Colonic mucosa (tissue), 4 donors: ENCODE results near the gene DDX1. TPM values are rescaled to one million over a fixed set of nuclear protein-coding genes. Genes with fewer than 3 reads are reported as not detected.

Source experiments
- DNase-seq: peaks from one replicate; pipeline ENCODE4 v3.0.0-alpha.2; 2020
- H3K27ac ChIP-seq: fragments of 200-600 bp; one replicate; pipeline ENCODE4 v1.8.0; 2021
- H3K27me3 ChIP-seq: fragments of 200-600 bp; one replicate; pipeline ENCODE4 v1.8.0; 2021
- H3K36me3 ChIP-seq: fragments of 200-600 bp; one replicate; pipeline ENCODE4 v1.8.0; 2021
- H3K4me1 ChIP-seq: fragments of 200-600 bp; one replicate; pipeline ENCODE4 v1.8.0; 2021; ENCODE audit warnings: mild to moderate bottlenecking
- H3K4me3 ChIP-seq: fragments of 200-600 bp; one replicate; pipeline ENCODE4 v1.8.0; 2021
- H3K9ac ChIP-seq, 2 donors: one replicate each; pipeline ENCODE4 v1.7.0; 2013; ENCODE audit warnings: control low read depth in 2 of 2, low read depth in 2 of 2, low read length in 2 of 2
- H3K9me3 ChIP-seq: fragments of 200-600 bp; one replicate; pipeline ENCODE4 v1.8.0; 2021
- intact Hi-C: fragments of 100-400 bp; cut with DNase I; formaldehyde crosslinking; loops from one replicate; pipeline ENCODE4 v1.14.1; 2022
- total RNA-seq, 2 donors: library from RNA; stranded (reverse); fragmentation: NEBNext Ultra II Directional in 1 of 2; extraction: Animal tissue kit (Norgen Biotek cat#: 25700) in 1 of 2; gene quantifications; one replicate each; pipeline ENCODE4 v1.2.1, GENCODE V29; 2021
- TF ChIP-seq, protein P1 (sequence below): fragments of 200-600 bp; IDR thresholded peaks from one replicate; pipeline ENCODE4 v1.8.0; 2022; ENCODE audit warnings: antibody characterized with exemption, mild to moderate bottlenecking
- donor health status: healthy.
- donor health status: DM: no; HTN: no; CAD: no.
- donor health status: DM: no; HTN: no; CAD: no.

DDX1 gene
- total RNA-seq, 2 donors from 2014 or later: 71.6 to 91.3 TPM

DNA sequence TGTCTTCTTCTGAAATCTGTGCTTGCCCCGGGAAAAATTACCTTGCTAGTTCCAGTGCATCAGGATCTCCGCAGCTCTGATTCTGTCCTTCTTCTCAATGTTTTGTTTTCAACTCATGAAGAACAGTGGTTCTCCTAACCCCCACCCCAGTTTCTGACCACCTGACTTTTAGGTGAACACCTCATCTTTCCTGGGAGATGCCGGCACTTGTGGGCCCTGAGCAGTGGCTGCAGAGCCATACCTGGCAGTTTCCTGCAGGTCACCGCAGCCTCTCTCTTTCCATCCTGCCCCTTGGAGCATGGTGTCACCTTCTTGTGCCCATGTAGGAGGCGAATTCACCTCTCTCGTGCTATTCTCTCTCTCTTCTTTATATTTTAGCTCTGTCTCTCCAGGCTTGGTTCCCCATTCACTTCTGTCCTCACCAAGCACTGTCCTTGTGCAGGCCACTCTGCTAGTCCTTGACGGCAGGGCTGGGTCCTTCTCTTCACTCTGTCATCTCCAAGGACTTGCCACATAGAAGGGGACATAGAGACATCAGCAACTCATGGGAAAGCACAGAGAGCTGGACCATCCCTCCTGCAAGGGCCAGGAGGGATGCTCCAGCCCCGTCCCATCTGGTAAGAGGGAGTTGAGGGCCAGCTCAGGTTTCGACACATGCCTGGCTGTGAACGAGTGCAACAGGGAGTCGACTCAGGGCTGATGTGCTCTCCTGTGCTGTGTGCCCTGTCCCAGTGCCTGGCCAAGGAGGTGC, 59.1 kb downstream of the DDX1 start:
- Histone ChIP-seq H3K27ac (no peak overlapping the region), H3K4me1 (no peaks in the 10 kb centered on the region), H3K9ac (no peak overlapping the region), H3K36me3 (no peaks in the 10 kb centered on the region), H3K9me3 (no peaks in the 10 kb centered on the region), H3K27me3 (no peaks in the 10 kb centered on the region), H3K4me3 (no peak overlapping the region)
- TF ChIP-seq, protein P1, sequence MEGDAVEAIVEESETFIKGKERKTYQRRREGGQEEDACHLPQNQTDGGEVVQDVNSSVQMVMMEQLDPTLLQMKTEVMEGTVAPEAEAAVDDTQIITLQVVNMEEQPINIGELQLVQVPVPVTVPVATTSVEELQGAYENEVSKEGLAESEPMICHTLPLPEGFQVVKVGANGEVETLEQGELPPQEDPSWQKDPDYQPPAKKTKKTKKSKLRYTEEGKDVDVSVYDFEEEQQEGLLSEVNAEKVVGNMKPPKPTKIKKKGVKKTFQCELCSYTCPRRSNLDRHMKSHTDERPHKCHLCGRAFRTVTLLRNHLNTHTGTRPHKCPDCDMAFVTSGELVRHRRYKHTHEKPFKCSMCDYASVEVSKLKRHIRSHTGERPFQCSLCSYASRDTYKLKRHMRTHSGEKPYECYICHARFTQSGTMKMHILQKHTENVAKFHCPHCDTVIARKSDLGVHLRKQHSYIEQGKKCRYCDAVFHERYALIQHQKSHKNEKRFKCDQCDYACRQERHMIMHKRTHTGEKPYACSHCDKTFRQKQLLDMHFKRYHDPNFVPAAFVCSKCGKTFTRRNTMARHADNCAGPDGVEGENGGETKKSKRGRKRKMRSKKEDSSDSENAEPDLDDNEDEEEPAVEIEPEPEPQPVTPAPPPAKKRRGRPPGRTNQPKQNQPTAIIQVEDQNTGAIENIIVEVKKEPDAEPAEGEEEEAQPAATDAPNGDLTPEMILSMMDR: no peak
- intact Hi-C loops: no loop called here
- DNase-seq: no peak

DNA sequence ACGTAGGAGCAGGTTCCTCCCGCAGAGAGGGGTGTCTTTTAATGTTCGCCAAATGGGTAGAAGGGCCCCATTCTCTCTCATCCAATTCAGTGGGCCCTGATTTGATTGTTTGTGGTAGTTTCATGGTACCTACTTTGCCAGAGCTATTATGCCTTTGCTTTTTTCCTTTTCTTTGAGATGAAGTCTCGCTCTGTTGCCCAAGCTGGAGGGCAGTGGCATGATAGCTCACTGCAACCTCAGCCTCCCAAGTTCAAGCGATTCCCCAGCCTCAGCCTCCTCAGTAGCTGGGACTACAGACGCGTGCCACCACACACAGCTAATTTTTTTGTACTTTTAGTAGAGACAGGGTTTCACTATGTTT, 59.7 kb downstream of the DDX1 start:
- no peaks in the 10 kb centered on the region for H3K9me3 ChIP-seq
- no peaks in the 10 kb centered on the region for H3K36me3 ChIP-seq
- H3K9ac ChIP-seq: no peak overlapping the region
- H3K4me3 ChIP-seq: no peak overlapping the region
- H3K4me1 ChIP-seq: no peaks in the 10 kb centered on the region
- no peaks in the 10 kb centered on the region for H3K27me3 ChIP-seq
- no peak overlapping the region for H3K27ac ChIP-seq
- intact Hi-C loops: no loop called here
- TF ChIP-seq, protein P1: no peak
- no peak for DNase-seq

DNA sequence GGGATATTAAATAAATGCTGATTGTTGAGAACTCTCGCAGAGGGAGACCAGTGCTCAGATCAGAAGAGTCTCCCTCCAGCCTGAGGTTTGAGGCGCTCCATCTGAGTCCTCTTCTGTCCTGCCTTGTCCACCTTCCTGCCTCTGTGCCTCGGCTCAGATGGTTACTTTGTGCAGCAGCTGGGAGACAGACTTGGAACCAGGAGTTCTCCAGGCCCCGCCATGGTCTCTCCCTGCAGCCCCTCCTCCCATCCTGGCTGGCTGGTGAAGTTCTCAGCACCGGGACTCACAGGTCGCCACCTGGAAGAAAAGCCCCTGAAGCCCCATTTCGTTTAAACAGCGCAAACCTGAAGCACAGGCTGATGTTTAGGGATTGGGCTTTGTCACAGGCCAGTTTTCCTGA, 60.6 kb downstream of the DDX1 start:
- H3K4me1 ChIP-seq: no peaks in the 10 kb centered on the region
- intact Hi-C loops: no loop called here
- TF ChIP-seq, protein P1: no peak
- H3K36me3 ChIP-seq: no peaks in the 10 kb centered on the region
- no peak overlapping the region for H3K9ac ChIP-seq
- H3K27ac ChIP-seq: no peak overlapping the region
- no peaks in the 10 kb centered on the region for H3K9me3 ChIP-seq
- H3K27me3 ChIP-seq: no peaks in the 10 kb centered on the region
- no peak for DNase-seq
- no peak overlapping the region for H3K4me3 ChIP-seq

DNA sequence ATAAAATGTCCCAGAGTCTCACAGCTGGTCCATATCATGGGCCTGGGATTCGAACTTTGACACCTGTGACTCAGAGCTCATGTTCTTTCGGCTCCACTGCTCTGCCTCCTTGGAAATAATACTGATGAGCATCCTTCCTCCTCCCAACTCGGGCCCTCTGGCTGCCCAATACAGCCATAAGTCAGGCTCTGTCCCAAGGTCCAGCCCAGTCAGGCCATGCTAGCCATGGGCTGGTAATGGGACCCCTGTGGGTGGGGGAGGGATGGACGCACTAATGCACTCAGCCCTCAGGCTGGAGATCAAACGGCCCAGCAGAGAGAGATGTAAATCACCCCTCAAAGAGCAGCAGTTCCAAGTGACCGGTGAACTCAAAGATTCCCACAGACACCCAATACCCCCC, 61.1 kb downstream of the DDX1 start:
- H3K9me3 ChIP-seq: no peaks in the 10 kb centered on the region
- intact Hi-C loops: no loop called here
- no peak for DNase-seq
- H3K27ac ChIP-seq: no peak overlapping the region
- no peaks in the 10 kb centered on the region for H3K27me3 ChIP-seq
- no peaks in the 10 kb centered on the region for H3K36me3 ChIP-seq
- no peaks in the 10 kb centered on the region for H3K4me1 ChIP-seq
- no peak overlapping the region for H3K9ac ChIP-seq
- TF ChIP-seq, protein P1: no peak
- no peak overlapping the region for H3K4me3 ChIP-seq

DNA sequence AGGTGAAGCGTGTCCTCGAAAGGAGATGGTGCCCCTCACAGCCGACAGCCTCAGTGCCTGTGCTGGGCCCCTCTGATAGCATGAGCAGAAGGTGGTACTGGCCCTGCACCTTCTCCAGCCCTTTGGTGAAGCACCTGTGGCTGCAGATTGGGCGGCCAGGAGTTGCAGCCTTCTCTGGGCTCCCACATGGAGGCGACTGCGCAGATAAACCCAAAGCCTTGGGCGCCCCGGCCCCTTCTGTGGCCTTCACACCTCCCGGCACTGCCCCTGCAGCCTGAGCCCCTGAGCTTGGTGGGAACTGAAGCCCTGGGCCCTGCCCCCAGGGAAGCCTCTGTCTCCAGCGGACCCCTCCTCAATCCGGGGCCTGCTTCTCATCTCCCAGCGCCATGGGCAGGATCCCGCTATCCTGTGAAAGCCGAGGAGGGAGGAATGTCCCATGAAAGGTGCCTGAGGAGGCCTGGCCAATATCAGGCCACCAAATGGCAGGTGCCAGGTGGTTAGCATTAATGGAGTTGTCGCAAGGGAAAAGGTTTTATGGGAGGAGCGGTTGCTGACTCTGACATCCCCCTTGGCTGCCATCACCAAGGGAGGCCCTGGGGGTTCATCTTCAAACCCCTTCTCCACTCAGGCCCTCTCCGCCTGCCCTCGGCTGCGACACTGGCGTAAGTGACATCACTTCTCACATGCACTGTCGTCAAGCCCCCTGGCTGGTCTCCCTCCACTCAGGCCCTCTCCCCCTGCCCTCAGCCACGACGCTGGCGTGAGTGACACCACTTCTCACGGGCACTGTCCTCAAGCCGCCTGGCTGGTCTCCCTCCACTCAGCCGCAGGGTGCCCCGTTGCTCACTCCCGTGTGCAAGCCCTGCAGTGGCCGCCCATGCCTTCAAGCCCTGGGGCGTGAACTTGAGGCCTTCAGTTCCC, 62.4 kb downstream of the DDX1 start:
- H3K36me3 ChIP-seq: no peaks in the 10 kb centered on the region
- H3K9me3 ChIP-seq: no peaks in the 10 kb centered on the region
- no peak overlapping the region for H3K4me3 ChIP-seq
- no peak overlapping the region for H3K9ac ChIP-seq
- no peak for DNase-seq
- TF ChIP-seq, protein P1: no peak
- intact Hi-C loops: no loop called here
- no peak overlapping the region for H3K27ac ChIP-seq
- no peaks in the 10 kb centered on the region for H3K27me3 ChIP-seq
- H3K4me1 ChIP-seq: no peaks in the 10 kb centered on the region
